H1 (cell line): Measurements from ENCODE around the gene CDC42SE2. TPM values are rescaled to one million over a fixed set of nuclear protein-coding genes. Genes with fewer than 3 reads are reported as not detected.

Experiments used
- CTCF ChIA-PET: fragments of 300-600 bp; sonication (Branson Sonifier 250); formaldehyde crosslinking; loops from one replicate; lab custom pipeline; 2021; ENCODE audit not compliant: partially characterized antibody; lab: Charles Lee
- POLR2A ChIA-PET: fragments of 300-600 bp; sonication (Branson Sonifier 250); formaldehyde crosslinking; loops from one replicate; lab custom pipeline; 2021; ENCODE audit warnings: inconsistent platforms; ENCODE audit not compliant: partially characterized antibody; lab: Charles Lee
- DNase-seq, 2 experiments: peaks; one replicate each; pipeline versions ENCODE4 v3.0.0 to v3.0.0-alpha.2; 2010 to 2022; ENCODE audit warnings: low spot score in 2 of 2, low read depth in 1 of 2, mixed read lengths in 1 of 2
- FAIRE-seq: peaks from 2 replicates; lab custom pipeline; 2011; peaks lifted over from hg19 to GRCh38; lab: Jason Lieb, UNC
- H2AFZ ChIP-seq: 2 replicates; pipeline ENCODE4 v1.8.1; 2012; ENCODE audit warnings: low read length, inconsistent platforms
- H2AK5ac ChIP-seq: 2 replicates; pipeline ENCODE4 v1.6.1; 2013; ENCODE audit warnings: low read depth, low read length
- H2BK120ac ChIP-seq: replicated peaks from 2 replicates; pipeline ENCODE3; 2013; ENCODE audit warnings: low read depth, low read length, inconsistent platforms
- H2BK12ac ChIP-seq: 2 replicates; pipeline ENCODE4 v1.6.1; 2013; ENCODE audit warnings: low read depth, low read length
- H2BK15ac ChIP-seq: 2 replicates; pipeline ENCODE4 v1.6.1; 2013; ENCODE audit warnings: low read length
- H2BK20ac ChIP-seq: 2 replicates; pipeline ENCODE4 v1.6.1; 2013; ENCODE audit warnings: low read length
- H2BK5ac ChIP-seq: 2 replicates; pipeline ENCODE4 v1.6.1; 2013; ENCODE audit warnings: low read depth, low read length
- H3K14ac ChIP-seq: 2 replicates; pipeline ENCODE4 v1.6.1; 2013; ENCODE audit warnings: inconsistent platforms; ENCODE audit not compliant: insufficient read length
- H3K18ac ChIP-seq: 2 replicates; pipeline ENCODE4 v1.6.1; 2013; ENCODE audit warnings: low read length; ENCODE audit errors: extremely low read depth
- H3K23ac ChIP-seq: 2 replicates; pipeline ENCODE4 v1.6.1; 2013; ENCODE audit warnings: inconsistent platforms; ENCODE audit not compliant: insufficient read length
- H3K23me2 ChIP-seq: 2 replicates; pipeline ENCODE4 v1.6.1; 2013; ENCODE audit warnings: low read depth, low read length
- H3K27ac ChIP-seq: 2 replicates; pipeline ENCODE4 v1.6.1; 2011; ENCODE audit warnings: low read depth, low read length, inconsistent platforms
- H3K27me3 ChIP-seq, 4 experiments: replicated peaks in 1 of 4; 1 replicate in 1 of 4; 2 replicates in 3 of 4; pipeline versions ENCODE4 v1.6.1 to v1.8.1; 2011 to 2013; ENCODE audit warnings: low read length in 3 of 4, mild to moderate bottlenecking in 3 of 4, inconsistent platforms in 2 of 4, mixed read lengths in 2 of 4, moderate library complexity in 1 of 4; ENCODE audit not compliant: control insufficient read depth in 3 of 4, insufficient read depth in 3 of 4; ENCODE audit errors: extremely low read depth in 1 of 4
- H3K36me3 ChIP-seq, 4 experiments: 2 replicates each; pipeline versions ENCODE4 v1.6.1 to v1.8.1; 2011 to 2013; ENCODE audit warnings: mild to moderate bottlenecking in 4 of 4, low read length in 3 of 4, moderate library complexity in 2 of 4, control low read depth in 1 of 4, inconsistent platforms in 1 of 4; ENCODE audit not compliant: insufficient read depth in 4 of 4, control insufficient read depth in 2 of 4
- H3K4ac ChIP-seq: replicated peaks from 2 replicates; pipeline ENCODE3; 2013; ENCODE audit warnings: low read length, low read depth, mixed read lengths, inconsistent platforms; ENCODE audit not compliant: insufficient read length
- H3K4me1 ChIP-seq, 4 experiments: replicated peaks in 1 of 4; 1 replicate in 1 of 4; 2 replicates in 3 of 4; pipeline versions ENCODE4 v1.6.1 to v1.8.1; 2011 to 2013; ENCODE audit warnings: low read length in 3 of 4, inconsistent platforms in 2 of 4, mixed read lengths in 1 of 4; ENCODE audit not compliant: insufficient read depth in 4 of 4, control insufficient read depth in 3 of 4
- H3K4me2 ChIP-seq, 2 experiments: 2 replicates each; pipeline versions ENCODE4 v1.6.1 to v1.8.1; 2011 to 2013; ENCODE audit warnings: low read depth in 2 of 2, low read length in 2 of 2, control low read depth in 1 of 2, inconsistent platforms in 1 of 2, mild to moderate bottlenecking in 1 of 2; ENCODE audit not compliant: insufficient read depth in 1 of 2
- H3K4me3 ChIP-seq, 4 experiments: fragments of 200-600, 300-600 bp in 1 of 4; sonication (generic), shearing (Covaris generic), sonication (Bioruptor Twin) in 1 of 4; 2 replicates each; pipeline versions ENCODE4 v1.5.1 to v1.8.1; 2011 to 2016; ENCODE audit warnings: low read length in 4 of 4, low read depth in 3 of 4, control low read depth in 2 of 4, inconsistent platforms in 2 of 4, mild to moderate bottlenecking in 2 of 4, mixed read lengths in 1 of 4, moderate library complexity in 1 of 4; ENCODE audit not compliant: insufficient read depth in 2 of 4; ENCODE audit errors: extremely low read depth in 1 of 4
- H3K56ac ChIP-seq: replicated peaks from 2 replicates; pipeline ENCODE3; 2013; ENCODE audit warnings: low read depth, mild to moderate bottlenecking, mixed read lengths, low read length, inconsistent platforms; ENCODE audit not compliant: insufficient read length
- H3K79me1 ChIP-seq: 2 replicates; pipeline ENCODE4 v1.6.1; 2013; ENCODE audit warnings: low read depth, low read length, control low read depth
- H3K79me2 ChIP-seq, 2 experiments: 2 replicates each; pipeline versions ENCODE4 v1.6.1 to v1.8.1; 2012 to 2013; ENCODE audit warnings: low read length in 2 of 2, mild to moderate bottlenecking in 2 of 2, inconsistent platforms in 1 of 2; ENCODE audit not compliant: insufficient read depth in 2 of 2, control insufficient read depth in 1 of 2
- H3K9ac ChIP-seq, 4 experiments: replicated peaks in 1 of 4; 1 replicate in 1 of 4; 2 replicates in 3 of 4; pipeline versions ENCODE4 v1.6.1 to v1.8.1; 2011 to 2013; ENCODE audit warnings: low read depth in 3 of 4, low read length in 3 of 4, control low read depth in 2 of 4, mild to moderate bottlenecking in 2 of 4, moderate library complexity in 2 of 4, inconsistent platforms in 1 of 4; ENCODE audit errors: extremely low read depth in 1 of 4
- H3K9me3 ChIP-seq, 2 experiments: 2 replicates each; pipeline versions ENCODE4 v1.6.1 to v1.8.1; 2012 to 2013; ENCODE audit warnings: mild to moderate bottlenecking in 2 of 2, moderate library complexity in 2 of 2, control low read depth in 1 of 2, inconsistent platforms in 1 of 2, low read depth in 1 of 2, low read length in 1 of 2, mixed read lengths in 1 of 2; ENCODE audit not compliant: insufficient read depth in 2 of 2
- H4K20me1 ChIP-seq, 2 experiments: replicated peaks in 1 of 2; 2 replicates each; pipeline versions ENCODE3 to v1.8.1; 2011 to 2013; ENCODE audit warnings: inconsistent platforms in 2 of 2, low read length in 2 of 2, mild to moderate bottlenecking in 1 of 2; ENCODE audit not compliant: insufficient read depth in 2 of 2, control insufficient read depth in 1 of 2
- H4K5ac ChIP-seq: 2 replicates; pipeline ENCODE4 v1.6.1; 2013; ENCODE audit warnings: low read length, low read depth, mixed read lengths, inconsistent platforms; ENCODE audit not compliant: insufficient read length
- H4K8ac ChIP-seq: 2 replicates; pipeline ENCODE4 v1.8.0; 2013; ENCODE audit warnings: mild to moderate bottlenecking, moderate library complexity, low read length, inconsistent platforms; ENCODE audit not compliant: insufficient read depth; ENCODE audit errors: extremely low read depth
- H4K91ac ChIP-seq: replicated peaks from 2 replicates; pipeline ENCODE3; 2013; ENCODE audit warnings: low read length, mixed read lengths, inconsistent platforms; ENCODE audit not compliant: insufficient read length
- EZH2 ChIP-seq: fragments of 200-600 bp; sonication (generic); IDR thresholded peaks from 2 replicates; pipeline ENCODE4 v1.7.1; 2012; ENCODE audit warnings: low read depth, mild to moderate bottlenecking, moderate library complexity, low read length, inconsistent platforms; ENCODE audit not compliant: severe bottlenecking
- KDM4A ChIP-seq: IDR thresholded peaks from one replicate; pipeline ENCODE4 v1.7.1; 2012; ENCODE audit warnings: low read depth, mild to moderate bottlenecking, moderate library complexity, low read length, inconsistent platforms; ENCODE audit not compliant: severe bottlenecking
- RAD21 ChIP-seq, 2 experiments: IDR thresholded peaks in 1 of 2; conservative IDR thresholded peaks in 1 of 2; 2 replicates each; pipeline ENCODE4 v1.6.1; 2011; ENCODE audit warnings: low read depth in 2 of 2, low read length in 2 of 2, improper control_type of control experiment in 1 of 2, inconsistent platforms in 1 of 2, mild to moderate bottlenecking in 1 of 2, moderate library complexity in 1 of 2
- RFX5 ChIP-seq: IDR thresholded peaks from 2 replicates; pipeline ENCODE4 v1.6.1; 2011; ENCODE audit warnings: low read depth, low read length, improper control_type of control experiment, borderline replicate concordance
- RNF2 ChIP-seq: fragments of 200-900, 300-1000 bp; sonication (generic); IDR thresholded peaks from 2 replicates; pipeline ENCODE4 v1.7.1; 2016; ENCODE audit warnings: borderline replicate concordance, low read depth, mild to moderate bottlenecking, antibody characterized with exemption, low read length; ENCODE audit not compliant: poor library complexity, severe bottlenecking; ENCODE audit errors: missing control alignments
- SAP30 ChIP-seq: fragments of 300-600 bp; sonication (generic); IDR thresholded peaks from 2 replicates; pipeline ENCODE4 v1.7.1; 2012; ENCODE audit warnings: low read length, moderate library complexity, mild to moderate bottlenecking, inconsistent platforms; ENCODE audit not compliant: insufficient read depth, insufficient replicate concordance
- SIX5 ChIP-seq: IDR thresholded peaks from 2 replicates; pipeline ENCODE4 v1.6.1; 2011; ENCODE audit warnings: mild to moderate bottlenecking, low read depth, low read length
- WGBS, 2 experiments: shearing (Covaris generic) in 1 of 2; methylation state at CpG; one replicate each; pipeline versions ENCODE4 v1.1.6 to v1.1.7; 2013 to 2015; ENCODE audit warnings: low lambda C conversion rate in 2 of 2, mixed read lengths in 2 of 2, inconsistent platforms in 1 of 2, low coverage in 1 of 2, missing lambda C conversion rate in 1 of 2; ENCODE audit not compliant: insufficient replicate concordance in 2 of 2, insufficient coverage in 1 of 2, insufficient read length in 1 of 2; ENCODE audit errors: extremely low coverage in 1 of 2, missing lambda C conversion rate in 1 of 2; 5-methylcytosine and 5-hydroxymethylcytosine counted together
- polyA plus RNA-seq, 7 experiments: library from polyadenylated mRNA; depleted of rRNA in 3 of 7; stranded (reverse) in 5 of 7; unstranded in 2 of 7; fragments of >200 nt in 5 of 7; fragments of 200-250 nt in 2 of 7; gene quantifications; 1 replicate in 5 of 7; 2 replicates in 1 of 7; 4 replicates in 1 of 7; pipeline versions ENCODE4 v1.2.1 to v1.2.3, GENCODE V29; 2011 to 2013; ENCODE audit warnings: missing spikeins in 2 of 7, mixed read lengths in 2 of 7
- total RNA-seq: library from RNA; stranded (reverse); fragmentation: NEBNext Ultra II Directional; extraction: Animal tissue kit (Norgen Biotek cat#: 25700); gene quantifications from 2 replicates; pipeline ENCODE4 v1.2.1, GENCODE V29; 2021
- TF ChIP-seq, protein P1 (sequence below): IDR thresholded peaks from 2 replicates; pipeline ENCODE4 v1.6.1; 2011; ENCODE audit warnings: low read depth, mild to moderate bottlenecking, low read length; ENCODE audit not compliant: insufficient read depth

The CDC42SE2 gene
- total and polyA plus RNA-seq, 2 of the 8 experiments (the other 6 are each of a cell fraction or from before 2014, with no cell fraction given) = 16.7 to 30.8 TPM

- H3K9me3 ChIP-seq = 0 out of 4 replicates have a peak, but pooled peaks cover 0 to 5% of the 10 kb centered on the region in 2 experiments
- no peak overlapping the region for H3K4me2 ChIP-seq
- H2BK20ac ChIP-seq = no peak overlapping the region
- H3K36me3 ChIP-seq = no peaks in the 10 kb centered on the region
- no peak overlapping the region for H3K4ac ChIP-seq
- H3K4me1 ChIP-seq = no peaks in the 10 kb centered on the region
- H3K23ac ChIP-seq = no peak overlapping the region
- CTCF ChIA-PET = no interaction called here
- H2BK15ac ChIP-seq = no peak overlapping the region
- no peak overlapping the region for H3K56ac ChIP-seq
- no peaks in the 10 kb centered on the region for H3K23me2 ChIP-seq
- TF ChIP-seq KDM4A (no peak), RAD21 (IDR thresholded peaks at IDR 0.05 in 1 of 2, conservative IDR thresholded peaks at IDR 0.05 in 1 of 2; ENCODE audit: low read depth in 2 of 2, low read length in 2 of 2) (no peak), SAP30 (no peak), RNF2 (no peak), RFX5 (no peak), SIX5 (no peak), EZH2 (no peak)
- TF ChIP-seq, protein P1, sequence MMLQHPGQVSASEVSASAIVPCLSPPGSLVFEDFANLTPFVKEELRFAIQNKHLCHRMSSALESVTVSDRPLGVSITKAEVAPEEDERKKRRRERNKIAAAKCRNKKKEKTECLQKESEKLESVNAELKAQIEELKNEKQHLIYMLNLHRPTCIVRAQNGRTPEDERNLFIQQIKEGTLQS = no peak
- WGBS, 2 experiments = 96% methylated on average over 2 of the region's 2 CpGs; no CpG with 5 or more reads in 1 of the 2 experiments
- H3K18ac ChIP-seq = no peak overlapping the region
- POLR2A ChIA-PET = interaction anchor here (1.2 kb wide), 1 partner anchor 19 kb away, joined by 3 read pairs; the partner anchor contains the start of gene CDC42SE2
- no peak overlapping the region for H2AFZ ChIP-seq
- no peak overlapping the region for H2BK120ac ChIP-seq
- H3K79me2 ChIP-seq = peaks cover 0 to 56% of the 10 kb centered on the region in 2 experiments; a peak in 2 of 4 replicates
- no peak overlapping the region for H3K4me3 ChIP-seq
- H3K27ac ChIP-seq = no peak overlapping the region
- H2AK5ac ChIP-seq = no peak overlapping the region
- FAIRE-seq = no peak
- H4K8ac ChIP-seq = no peak overlapping the region
- no peaks in the 10 kb centered on the region; the same call in 1 of the 2 replicates for H3K79me1 ChIP-seq
- no peak overlapping the region for H3K9ac ChIP-seq
- no peak for DNase-seq
- no peak overlapping the region for H2BK5ac ChIP-seq
- no peaks in the 10 kb centered on the region for H4K20me1 ChIP-seq
- H4K5ac ChIP-seq = no peak overlapping the region
- H4K91ac ChIP-seq = no peak overlapping the region
- no peaks in the 10 kb centered on the region for H3K27me3 ChIP-seq
- no peak overlapping the region for H3K14ac ChIP-seq
- H2BK12ac ChIP-seq = no peak overlapping the region
Measured at GRCh38 chr5:131282235-131282634, 18.4 kb downstream of the CDC42SE2 start.
